HCT116 (cell line): ENCODE data around the gene FGFRL1.
"Not testable (repeated sequence)": the region's sequence is repeated elsewhere in the genome, so short reads cannot be mapped to it uniquely, and the experiment has no call there.

Source experiments
- POLR2AphosphoS5 ChIP-seq: IDR thresholded peaks from 2 replicates; pipeline ENCODE4 v1.6.1; 2011; ENCODE audit warnings: mild to moderate bottlenecking, low read depth, low read length, moderate library complexity
- RAD21 ChIP-seq: IDR thresholded peaks from 2 replicates; pipeline ENCODE4 v1.6.1; 2012; ENCODE audit warnings: low read depth, mild to moderate bottlenecking

GRCh38 chr4:1054696-1055242 is 43.3 kb downstream of the FGFRL1 start:
- TF ChIP-seq POLR2AphosphoS5, RAD21: not testable (repeated sequence)
